Astrocyte (in vitro differentiated cells and primary cell): ENCODE results near the gene H1-8.

Source experiments
- CTCF ChIP-seq: IDR thresholded peaks from 2 replicates; pipeline ENCODE4 v1.5.1; 2011; ENCODE audit warnings: low read depth, mild to moderate bottlenecking, inconsistent platforms, low read length, moderate library complexity; ENCODE audit not compliant: insufficient read depth
- EZH2 ChIP-seq: IDR thresholded peaks from 2 replicates; pipeline ENCODE4 v1.6.1; 2012; ENCODE audit warnings: mild to moderate bottlenecking, low read length, inconsistent platforms; ENCODE audit not compliant: insufficient read depth

GRCh38 chr3:129513705-129514104 lies 29.3 kb upstream of the H1-8 start:
- no peak for TF ChIP-seq CTCF
- no peak for TF ChIP-seq EZH2
